ENCODE results near the gene DBN1.
"Not testable (repeated sequence)": the region's sequence is repeated elsewhere in the genome, so short reads cannot be mapped to it uniquely, and the experiment has no call there.

The DBN1 gene

DNA sequence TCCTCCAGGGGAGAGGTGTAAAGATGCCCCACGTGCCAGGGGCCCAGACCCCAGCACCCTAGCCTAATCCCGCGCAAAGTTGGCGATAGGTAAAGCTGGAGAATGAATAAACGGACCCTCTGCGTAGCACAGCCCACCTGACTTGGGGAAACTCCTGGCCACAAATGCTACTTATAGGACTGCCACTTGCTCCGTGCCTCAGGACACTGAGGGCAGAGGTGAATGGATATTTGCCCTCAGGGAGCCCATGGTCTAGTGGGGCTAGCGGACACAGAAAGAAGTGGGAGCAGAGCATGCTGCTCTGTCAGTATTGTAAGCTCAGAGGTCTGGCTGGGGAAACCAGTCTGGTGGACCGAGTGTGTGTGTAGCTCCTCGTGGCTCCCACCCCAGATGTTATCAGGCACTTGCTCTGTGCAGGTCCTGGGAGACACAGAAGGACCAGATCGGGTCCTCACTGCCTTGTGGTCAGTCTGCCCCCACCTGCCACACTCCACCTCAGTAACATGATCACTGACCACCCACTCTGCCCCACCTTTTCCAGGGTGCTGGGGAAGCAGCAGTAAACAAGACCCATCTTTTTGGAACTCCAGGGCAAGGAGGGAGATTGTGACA, 46.1 kb downstream of the DBN1 start:
- DNase-seq, result peak; percentile 79

- no peak for DNase-seq
Observed at GRCh38 chr5:177426566-177427210, 46.7 kb downstream of the DBN1 start, which contains the start of gene GRK6. Gene GRK6 (plus strand): TSS chr5:177426676. CDS start chr5:177426846, 170 bp downstream.

DNA sequence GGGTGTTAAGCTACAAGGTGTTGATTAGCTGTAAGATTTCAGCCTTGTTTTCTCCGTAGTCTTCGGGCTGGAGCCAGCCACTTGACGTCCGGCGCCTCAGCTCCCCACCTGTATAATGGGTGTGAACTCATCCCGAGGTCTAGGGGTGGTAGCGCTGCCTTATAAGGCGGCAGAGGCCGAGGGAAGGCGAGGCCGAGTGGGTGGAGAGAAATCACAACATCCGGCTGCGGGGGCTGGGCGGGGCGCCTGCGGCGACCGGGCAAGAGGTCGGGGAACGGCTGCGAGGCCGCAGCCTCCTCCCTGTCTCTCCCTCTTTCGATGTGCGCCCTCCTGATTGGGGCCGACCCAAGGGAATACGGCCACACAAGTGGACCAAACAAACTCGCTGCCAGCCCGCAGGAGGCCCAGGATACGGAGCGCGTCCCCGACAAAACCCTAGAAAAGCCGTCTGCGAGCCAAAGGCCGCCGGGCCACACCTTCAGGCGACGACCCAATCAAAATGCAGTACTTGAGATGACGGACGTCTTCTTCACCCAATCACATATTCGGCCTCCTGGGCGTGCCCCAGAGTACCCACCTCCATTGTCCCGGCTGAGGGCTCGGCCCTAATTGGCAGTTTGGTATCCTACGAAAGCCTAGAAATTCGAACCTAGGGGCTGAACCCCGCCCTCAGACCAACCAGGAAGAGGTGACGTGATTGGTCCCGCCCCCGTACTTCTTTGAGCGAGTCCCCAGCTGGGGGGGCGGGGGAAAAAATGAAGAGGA, 47.5 kb downstream of the DBN1 start:
- peak; percentile 100 for DNase-seq

GRCh38 chr5:177425196-177425800, 48.1 kb downstream of the DBN1 start:
- DNase-seq, result no peak

GRCh38 chr5:177423671-177424070, 49.8 kb downstream of the DBN1 start:
- no peak for DNase-seq

DNA sequence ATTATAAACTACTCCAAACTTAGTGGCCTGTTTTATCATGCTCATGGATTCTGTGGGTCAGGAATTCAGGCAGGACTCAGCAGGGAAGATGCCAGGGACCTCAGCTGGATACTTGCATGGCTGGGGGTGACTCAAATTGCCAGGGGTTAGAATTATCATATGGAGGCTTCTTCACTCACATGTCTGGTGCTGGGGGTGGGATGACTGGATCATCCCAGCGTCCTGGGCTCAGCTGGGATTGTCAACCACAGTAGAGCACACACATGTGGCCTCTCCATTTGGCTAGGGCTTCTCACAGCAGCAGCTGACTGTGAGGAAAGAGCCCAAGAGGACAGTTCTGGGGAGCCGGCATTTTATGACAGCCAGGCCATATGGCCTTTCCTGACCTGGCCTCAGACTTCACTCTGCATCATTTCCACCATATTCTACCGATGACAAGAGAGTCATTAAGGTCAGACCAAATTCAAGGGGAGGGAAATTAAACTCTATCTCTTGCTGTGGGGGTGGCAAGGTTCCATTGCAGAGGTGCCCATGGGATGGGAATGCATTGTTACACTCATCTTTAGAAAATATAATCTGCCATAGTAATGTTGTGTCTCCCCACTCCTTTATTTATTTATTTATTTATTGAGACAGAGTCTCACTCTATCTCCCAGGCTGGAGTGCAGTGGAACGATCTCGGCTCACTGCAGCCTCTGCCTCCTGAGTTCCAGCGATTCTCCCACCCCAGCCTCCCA, 52.2 kb downstream of the DBN1 start:
- no peak for DNase-seq

DNA sequence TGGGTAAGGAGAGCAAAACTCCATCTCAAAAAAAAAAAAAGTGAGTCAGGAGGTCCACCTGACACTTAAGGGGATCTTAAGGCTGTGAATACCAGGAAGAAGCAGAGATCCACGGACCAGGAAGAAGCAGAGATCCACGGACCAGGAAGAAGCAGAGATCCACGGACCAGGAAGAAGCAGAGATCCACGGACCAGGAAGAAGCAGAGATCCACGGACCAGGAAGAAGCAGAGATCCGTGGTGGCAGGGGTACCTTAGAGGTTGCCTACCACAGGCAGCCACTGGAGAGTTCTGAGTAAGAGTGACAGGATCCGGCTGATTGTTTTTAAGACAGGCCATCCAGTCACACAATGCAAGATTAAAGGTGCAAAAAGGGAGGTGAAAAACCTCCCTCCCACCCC, 53.0 kb downstream of the DBN1 start:
- not testable (repeated sequence) for DNase-seq

DNA sequence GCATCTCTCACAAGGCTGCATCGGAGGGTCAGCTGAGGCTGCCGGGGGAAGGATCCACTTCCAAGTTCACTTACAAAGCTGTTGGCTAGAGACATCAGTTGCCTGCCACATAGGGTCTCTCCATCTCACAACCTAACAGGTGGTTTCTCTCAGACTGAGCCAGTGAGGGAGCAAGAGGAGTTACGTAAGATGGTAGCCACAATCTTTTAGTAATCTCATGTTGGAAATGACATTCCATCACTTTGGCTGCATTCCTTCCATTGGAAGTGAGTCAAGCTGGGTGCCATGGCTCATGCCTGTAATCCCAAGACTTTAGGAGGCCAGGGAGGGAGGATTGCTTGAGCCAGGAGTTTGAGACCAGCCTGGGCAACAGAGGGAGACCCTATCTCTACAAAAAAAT, 54.4 kb downstream of the DBN1 start:
- DNase-seq, result no peak

DNA sequence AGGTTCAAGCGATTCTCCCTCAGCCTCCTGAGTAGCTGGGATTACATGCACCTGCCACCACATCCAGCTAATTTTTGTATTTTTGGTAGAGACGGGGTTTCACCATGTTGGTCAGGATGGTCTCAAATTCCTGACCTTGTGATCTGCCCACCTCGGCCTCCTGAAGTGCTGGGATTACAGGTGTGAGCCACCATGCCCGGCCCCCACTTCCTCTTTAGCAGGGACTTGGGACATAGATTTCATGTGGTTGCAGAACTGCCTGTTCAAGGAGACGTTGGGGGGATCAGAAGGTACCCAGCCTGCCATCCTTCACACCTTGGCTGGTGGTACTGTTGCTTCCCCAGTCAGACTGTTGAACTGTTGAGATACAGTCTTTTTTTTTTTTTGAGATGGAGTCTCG, 56.4 kb downstream of the DBN1 start:
- DNase-seq, result not testable (repeated sequence)

- DNase-seq, result no peak
Observed at GRCh38 chr5:177414481-177414880, 59.0 kb downstream of the DBN1 start.

- DNase-seq, result no peak
Observed at GRCh38 chr5:177412603-177413233, 60.7 kb downstream of the DBN1 start.

DNA sequence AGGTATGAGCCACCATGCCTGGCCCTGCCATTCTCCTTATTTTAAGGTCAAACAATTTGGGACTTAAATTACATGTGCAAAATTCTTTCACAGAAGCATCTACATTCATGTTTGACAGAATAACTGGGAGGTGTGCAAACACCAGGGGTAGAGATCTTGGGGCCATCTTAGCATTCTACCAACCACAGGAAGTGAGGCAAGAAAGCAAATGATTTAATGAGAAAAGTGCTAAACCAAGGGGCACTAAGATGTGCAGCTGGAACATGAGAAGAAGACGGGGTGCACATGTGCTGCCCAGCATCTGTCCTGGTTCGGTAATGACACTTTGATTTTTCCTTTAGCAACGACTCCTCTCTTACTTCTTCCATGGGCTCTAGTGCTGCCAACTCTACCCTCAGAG, 62.9 kb downstream of the DBN1 start:
- no peak for DNase-seq

DNA sequence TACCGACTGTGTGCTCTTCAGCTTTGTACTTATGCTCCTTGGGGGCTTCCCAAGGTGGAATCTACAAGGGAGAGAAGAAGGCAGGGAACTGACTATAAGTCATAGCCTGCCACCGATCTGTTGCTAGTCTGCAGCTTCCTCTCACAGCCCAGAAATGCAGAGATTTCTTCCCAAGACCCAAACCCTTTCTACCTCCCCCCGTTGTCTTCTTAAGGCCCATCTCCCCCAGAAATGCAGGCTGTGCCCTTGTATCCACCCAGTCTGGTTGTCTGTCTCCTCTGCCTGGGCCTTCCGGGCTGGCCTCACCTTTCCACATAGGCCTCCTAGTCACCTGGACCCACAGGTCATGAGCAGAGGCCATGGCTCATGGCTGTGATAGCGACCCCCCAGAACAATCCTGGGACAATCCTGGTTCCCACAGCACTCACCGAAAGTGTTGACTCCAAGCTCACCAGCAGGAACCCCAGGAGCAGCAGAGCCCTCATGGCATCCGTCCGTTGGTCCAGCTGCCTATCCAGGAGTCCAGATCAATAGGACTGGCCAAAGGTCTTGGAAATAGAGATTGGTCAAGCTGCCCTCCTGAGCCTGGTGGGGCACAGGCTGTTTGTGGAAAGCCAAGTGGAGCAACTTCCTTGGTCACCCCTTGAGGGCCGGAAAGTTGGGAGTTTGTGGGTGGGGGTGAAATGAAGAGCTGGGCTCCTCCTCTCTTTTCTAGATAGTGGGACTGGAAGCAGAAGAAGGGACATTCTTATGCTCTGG, 64.2 kb downstream of the DBN1 start, which contains the start of gene F12:
Gene F12, minus strand, starts transcription at position 522 of the 759 bp plus-strand sequence. Its CDS starts 37 bp downstream, at position 485.
- no peak for DNase-seq

Data from islet precursor cell (in vitro differentiated cells).